HG02588 (cell line): Measurements from ENCODE around the gene BCAS4.

Source experiments
- ATAC-seq: cut with Tn5 transposase; IDR thresholded peaks from one replicate; pipeline ENCODE4 v1.9.1; 2021; ENCODE audit warnings: mild to moderate bottlenecking, moderate library complexity; ENCODE audit not compliant: unreplicated experiment

The BCAS4 gene

GRCh38 chr20:50903353-50904051 is 108.6 kb downstream of the BCAS4 start:
- no peak for ATAC-seq

DNA sequence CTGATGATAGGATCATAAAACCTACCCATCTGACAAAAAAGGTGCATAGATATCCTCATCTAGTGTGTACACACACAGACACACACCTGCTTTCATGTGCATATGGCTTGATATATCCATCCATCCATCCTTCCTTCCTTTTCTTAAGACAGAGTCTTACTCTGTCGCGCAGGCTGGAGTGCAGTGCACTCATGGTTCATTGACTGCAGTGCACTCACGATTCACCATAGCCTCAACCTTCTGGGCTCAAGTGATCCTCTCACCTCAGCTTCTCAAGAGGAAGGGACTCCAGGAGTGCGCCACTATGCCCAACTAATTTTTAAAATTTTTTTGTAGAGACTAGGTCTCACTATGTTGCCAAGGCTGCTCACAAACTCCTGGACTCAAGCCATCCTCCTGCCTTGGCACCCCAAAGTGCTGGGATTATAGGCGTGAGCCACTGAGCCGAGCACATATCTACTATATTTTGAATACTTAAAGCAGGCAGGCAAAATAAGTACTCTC is 109.3 kb downstream of the BCAS4 start:
- ATAC-seq, result no peak

DNA sequence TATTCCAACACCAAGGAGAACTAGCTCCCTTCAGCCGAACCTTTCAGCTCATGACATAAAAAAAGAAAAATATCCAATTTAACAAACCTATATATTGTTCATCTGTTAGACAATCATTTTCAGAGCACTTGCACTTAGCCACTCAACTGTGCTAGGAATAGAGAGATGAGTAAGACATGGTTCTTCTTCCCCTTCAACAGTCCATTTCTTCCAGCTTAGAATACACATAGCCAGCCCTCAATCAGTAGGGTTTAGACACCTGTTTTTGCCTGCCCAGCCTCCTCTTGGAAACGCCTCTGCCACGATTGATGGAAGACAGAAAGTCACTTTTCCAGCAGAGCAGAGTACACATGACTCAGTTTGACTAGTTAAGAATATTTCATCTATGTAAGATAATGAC is 114.6 kb downstream of the BCAS4 start:
- no peak for ATAC-seq

GRCh38 chr20:50911030-50911429 is 116.2 kb downstream of the BCAS4 start:
- no peak for ATAC-seq

DNA sequence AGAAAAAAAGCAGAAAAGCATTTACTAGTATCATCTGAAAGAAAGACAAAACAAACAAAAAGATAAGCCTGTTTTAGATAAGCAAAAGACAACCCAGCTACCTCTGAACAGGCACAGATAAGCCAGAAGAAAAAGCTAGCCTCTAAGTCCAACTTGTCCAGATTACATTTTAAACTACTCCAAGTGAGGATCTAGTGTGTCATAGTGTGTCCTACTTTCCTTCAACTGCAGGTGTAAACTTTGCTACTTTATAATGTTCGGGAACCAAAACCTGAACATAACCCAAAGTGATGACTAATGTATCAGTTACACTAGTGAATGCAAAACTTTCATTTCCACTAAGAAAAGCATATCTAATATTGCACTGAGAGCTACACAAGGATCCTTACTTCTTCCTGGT is 116.9 kb downstream of the BCAS4 start:
- peak; percentile 55 for ATAC-seq

DNA sequence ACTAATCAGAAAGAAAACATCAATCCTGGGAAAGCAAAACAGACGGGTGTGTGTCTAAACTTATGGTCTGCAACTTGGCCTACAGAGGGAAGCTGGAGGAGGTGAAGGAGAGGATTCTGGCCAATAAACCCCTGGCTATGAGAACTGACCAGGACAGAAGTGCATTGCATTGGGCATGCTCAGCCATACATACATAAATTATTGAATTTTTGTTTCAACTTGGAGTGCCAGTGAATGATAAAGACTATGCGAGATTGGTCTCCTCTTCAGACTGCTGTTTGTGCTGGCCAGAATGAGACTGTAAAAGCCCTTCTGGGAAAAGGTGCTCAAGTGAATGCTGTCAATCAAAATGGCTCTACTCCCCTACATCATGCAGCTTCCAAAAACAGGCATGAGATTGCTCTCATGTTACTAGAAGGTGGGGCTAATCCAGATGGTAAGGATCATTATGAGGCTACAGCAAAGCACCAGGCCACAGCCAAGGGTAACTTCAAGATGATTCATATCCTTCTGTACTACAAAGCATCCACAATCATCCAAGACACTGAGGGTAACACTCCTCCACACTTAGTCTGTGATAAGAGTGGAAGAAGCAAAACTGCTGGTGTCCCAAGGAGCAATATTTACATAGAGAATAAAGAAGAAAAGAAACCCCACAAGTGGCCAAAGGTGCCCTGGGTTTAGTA is 119.0 kb downstream of the BCAS4 start:
- no peak for ATAC-seq

- no peak for ATAC-seq
Measured at GRCh38 chr20:50915424-50915823, 120.6 kb downstream of the BCAS4 start.

DNA sequence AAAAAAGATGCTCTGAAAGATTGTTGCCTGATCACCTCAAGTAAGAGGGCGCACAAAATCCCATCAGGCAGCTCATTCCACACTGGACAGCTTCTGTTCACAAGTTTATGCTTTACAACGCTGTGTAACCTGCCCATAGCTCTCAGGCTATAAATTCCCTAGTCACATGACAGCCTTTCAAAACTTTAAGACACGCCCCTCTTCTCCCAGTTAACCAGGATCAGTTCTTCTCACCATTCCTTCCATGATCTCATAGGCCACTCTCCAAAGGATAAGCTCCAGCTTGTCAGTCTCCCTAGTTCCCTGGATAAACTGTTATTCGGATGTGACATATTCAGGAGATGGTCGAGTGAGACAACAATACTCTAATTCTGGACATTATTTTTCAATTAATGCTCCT is 121.4 kb downstream of the BCAS4 start:
- no peak for ATAC-seq

- ATAC-seq, result no peak
Measured at GRCh38 chr20:50916934-50917333, 122.1 kb downstream of the BCAS4 start.

- ATAC-seq, result no peak
Measured at GRCh38 chr20:50918403-50918802, 123.5 kb downstream of the BCAS4 start.

GRCh38 chr20:50919567-50919966 is 124.7 kb downstream of the BCAS4 start:
- ATAC-seq, result no peak

DNA sequence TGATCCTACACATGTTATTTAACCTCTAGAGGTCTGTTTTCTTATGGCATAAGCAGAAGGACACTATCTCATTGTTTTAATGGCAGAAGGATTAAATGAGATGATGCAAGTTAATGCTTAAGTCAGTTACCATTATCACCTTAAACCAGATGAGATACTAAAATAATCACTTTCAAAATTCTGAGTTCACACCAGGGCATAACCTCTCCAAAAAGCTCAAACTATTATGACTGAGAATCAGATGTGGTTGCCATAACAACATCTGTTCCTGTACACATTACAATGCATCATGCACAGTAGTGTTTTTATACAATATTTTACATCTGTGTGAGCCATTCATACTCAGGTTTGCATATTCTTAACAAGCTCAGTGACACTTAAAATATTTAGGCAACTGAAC is 126.1 kb downstream of the BCAS4 start:
- no peak for ATAC-seq

- ATAC-seq, result no peak
Measured at GRCh38 chr20:50921803-50922501, 127.1 kb downstream of the BCAS4 start.

GRCh38 chr20:50924261-50924920 is 129.5 kb downstream of the BCAS4 start:
- no peak for ATAC-seq

GRCh38 chr20:50926530-50926929 is 131.7 kb downstream of the BCAS4 start:
- ATAC-seq, result no peak
